Adrenal gland (tissue), 19 donors: ENCODE data around the gene ZNF844. TPM values are rescaled to one million over a fixed set of nuclear protein-coding genes. Genes with fewer than 3 reads are reported as not detected.

Experiments
- DNase-seq, 7 donors: peaks; one replicate each; pipeline ENCODE4 v3.0.0-alpha.2; 2019 to 2020
- H3K27ac ChIP-seq, 5 donors: fragments of 200-600 bp; sonication (generic) in 4 of 5; 1 replicate in 3 of 5; 2 replicates in 2 of 5; pipeline versions ENCODE4 v1.5.1 to v1.8.0; 2016 to 2020; ENCODE audit warnings: mild to moderate bottlenecking in 1 of 5
- H3K27me3 ChIP-seq: fragments of 200-600 bp; 2 replicates; pipeline ENCODE4 v1.8.0; 2021
- H3K36me3 ChIP-seq, 2 donors: fragments of 200-600 bp; replicated peaks in 1 of 2; 1 replicate in 1 of 2; 2 replicates in 1 of 2; pipeline versions ENCODE4 v1.5.1 to v1.8.0; 2018 to 2022
- H3K4me1 ChIP-seq, 2 donors: fragments of 200-600 bp; replicated peaks in 1 of 2; 1 replicate in 1 of 2; 2 replicates in 1 of 2; pipeline versions ENCODE4 v1.5.1 to v1.8.0; 2018 to 2021
- H3K4me3 ChIP-seq, 4 donors: fragments of 200-600 bp; sonication (generic) in 3 of 4; one replicate each; pipeline ENCODE4 v1.5.1; 2016 to 2018
- H3K9me3 ChIP-seq, 3 donors: fragments of 200-600 bp; sonication (generic) in 1 of 3; replicated peaks in 1 of 3; 1 replicate in 2 of 3; 2 replicates in 1 of 3; pipeline versions ENCODE4 v1.5.1 to v1.8.0; 2016 to 2021
- POLR2A ChIP-seq, 2 donors: fragments of 450-650 bp; IDR thresholded peaks; one replicate each; pipeline ENCODE4 v1.6.1; 2017; ENCODE audit warnings: antibody characterized with exemption in 2 of 2, mild to moderate bottlenecking in 2 of 2, moderate library complexity in 1 of 2
- WGBS, 4 donors: extraction: QIAGEN DNeasy Blood & Tissue Kit in 2 of 4; methylation state at CpG; one replicate each; pipeline versions ENCODE4 v1.1.5 to v1.1.7; 2013 to 2017; 5-methylcytosine and 5-hydroxymethylcytosine counted together
- intact Hi-C, 2 donors: fragments of 100-400 bp; cut with DNase I; formaldehyde crosslinking; loops; one replicate each; pipeline versions ENCODE4 v1.14.1 to v1.15.0; 2022 to 2023
- long read RNA-seq, 10 donors: library from polyadenylated mRNA in 3 of 10; unstranded in 2 of 10; stranded (forward) in 1 of 10; transcript quantifications; one replicate each; pipeline ENCODE4 v2.0.0 and lab custom pipeline, GENCODE V29; 2021 to 2026
- polyA plus RNA-seq, 3 donors: library from polyadenylated mRNA; stranded (reverse); fragments of 200-250 nt in 2 of 3; fragments of 350-450 nt in 1 of 3; fragmentation: Illumina TruSeq in 1 of 3; extraction: RNeasy Lipid Tissue Mini Kit (QIAGEN cat#74804) in 1 of 3; gene quantifications; one replicate each; pipeline ENCODE4 v1.2.3, GENCODE V29; 2013 to 2014
- total RNA-seq, 9 donors: library from RNA; depleted of rRNA in 4 of 9; stranded (reverse); fragments of >200 nt in 4 of 9; fragments of 120-200 nt in 1 of 9; fragmentation: NEBNext Ultra II Directional in 1 of 9; extraction: Animal tissue kit (Norgen Biotek cat#: 25700) in 1 of 9; gene quantifications; one replicate each; pipeline versions ENCODE4 v1.1.0 to v1.2.4, GENCODE V29; 2013 to 2023
- TF ChIP-seq, protein P1 (sequence below), 6 experiments: fragments of 450-650 bp in 4 of 6; fragments of 200-600 bp in 2 of 6; sonication (generic) in 1 of 6; IDR thresholded peaks; 1 replicate in 5 of 6; 2 replicates in 1 of 6; pipeline versions ENCODE4 v1.5.1 to v1.8.0; 2016 to 2021; ENCODE audit warnings: antibody characterized with exemption in 6 of 6, mild to moderate bottlenecking in 2 of 6, moderate library complexity in 1 of 6
- donor health status: healthy with polysubstance abuse.
- donor health status: Bipolar disorder and iron deficiency.
- donor health status: DM: yes; HTN: yes; CAD: no.
- donor health status: DM: no; HTN: no; CAD: no.
- donor health status: DM: no; HTN: no; CAD: no.
- donor health status: DM: yes; HTN: yes; CAD: no.

The ZNF844 gene
- 10 to 100 TPM in 3 of 9 donors, 1 to 10 TPM in 6; 5.2 to 14.4 (median 9.9) TPM for total RNA-seq
- 10 to 100 TPM in 1 of 3 donors, 1 to 10 TPM in 2; 1.2 to 11.2 (median 2.2) TPM for polyA plus RNA-seq
- long read RNA-seq, donor 1, full-length matches to known transcripts: 1 of 1 reads
- long read RNA-seq, donor 1, partial matches to known transcripts: 0 of 1 reads
- long read RNA-seq, donor 1, other reads (novel, unspliced or antisense): 0 of 1 reads
- long read RNA-seq, donor 2: 0 reads
- long read RNA-seq, donor 3, partial matches to known transcripts: 6 of 6 reads
- long read RNA-seq, donor 3, other reads (novel, unspliced or antisense): 0 of 6 reads
- long read RNA-seq, donor 4, full-length matches to known transcripts: 1 of 2 reads
- long read RNA-seq, donor 4, partial matches to known transcripts: 0 of 2 reads
- long read RNA-seq, donor 4, other reads (novel, unspliced or antisense): 1 of 2 reads
- long read RNA-seq, donor 5, full-length matches to known transcripts: 3 of 3 reads
- long read RNA-seq, donor 5, partial matches to known transcripts: 0 of 3 reads
- long read RNA-seq, donor 5, other reads (novel, unspliced or antisense): 0 of 3 reads
- long read RNA-seq, donor 6, partial matches to known transcripts: 0 of 2 reads
- long read RNA-seq, donor 6, other reads (novel, unspliced or antisense): 2 of 2 reads
- long read RNA-seq, donor 7: 0 reads
- long read RNA-seq, donor 8, full-length matches to known transcripts: 2 of 2 reads
- long read RNA-seq, donor 8, partial matches to known transcripts: 0 of 2 reads
- long read RNA-seq, donor 8, other reads (novel, unspliced or antisense): 0 of 2 reads
- long read RNA-seq, donor 9, full-length matches to known transcripts: 1 of 1 reads
- long read RNA-seq, donor 9, partial matches to known transcripts: 0 of 1 reads
- long read RNA-seq, donor 9, other reads (novel, unspliced or antisense): 0 of 1 reads
- long read RNA-seq, donor 10: 0 reads

DNA sequence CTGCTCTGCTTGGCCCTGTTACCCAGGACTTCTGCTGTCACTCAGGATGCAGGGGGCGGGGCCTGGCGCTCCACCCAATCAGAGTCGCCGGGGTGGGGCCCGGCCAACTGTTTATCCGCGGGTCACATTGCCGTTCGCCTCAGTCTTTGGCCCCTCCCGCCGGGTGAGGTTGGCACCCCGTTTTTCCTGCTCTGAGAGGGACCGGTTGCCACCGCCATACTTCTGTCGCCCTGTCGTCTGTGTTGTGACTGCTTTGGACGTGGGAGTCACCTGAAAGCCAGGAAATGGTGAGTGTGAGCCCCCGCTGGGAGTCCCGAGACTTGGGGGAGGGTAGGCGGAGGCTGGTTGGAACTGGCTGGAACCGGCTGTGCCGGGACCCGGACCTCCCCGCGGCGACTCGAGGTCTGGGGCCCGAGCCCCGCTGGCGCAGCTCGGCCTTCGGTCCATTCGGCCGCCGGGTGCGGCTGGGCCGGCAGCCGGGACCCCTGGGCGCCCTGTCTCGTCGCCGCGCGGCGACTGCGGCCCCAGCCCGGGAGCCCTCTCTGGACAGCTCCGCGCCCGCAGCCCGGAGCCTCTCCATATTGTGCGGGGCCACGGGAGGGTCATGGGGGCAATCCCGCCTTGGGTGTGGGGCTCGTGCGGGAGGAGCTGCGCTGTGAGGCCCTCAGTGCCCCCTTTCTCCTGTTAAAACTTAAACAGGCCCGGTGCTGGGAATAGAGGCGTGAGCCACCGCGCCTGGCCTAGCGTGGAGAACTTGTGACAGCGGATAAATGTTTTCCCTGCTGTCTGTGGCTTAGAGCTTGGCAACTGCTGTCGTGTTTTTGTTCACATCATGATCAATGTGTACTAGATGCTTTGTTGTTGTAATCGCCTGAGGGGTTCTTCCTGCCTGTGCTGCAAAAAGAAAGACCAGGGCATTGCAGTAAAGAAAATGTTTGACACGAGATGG, at the start of gene ZNF844:
Gene ZNF844, plus strand, starts transcription at position 142 of the 949 bp plus-strand sequence. Its CDS starts 143 bp downstream, at position 285.
- intact Hi-C loops: loop anchor here in 1 of 2 donors (5.0 kb wide), 1 partner anchor 77 kb away; the partner anchor contains the start of gene ZNF20
- Histone ChIP-seq H3K27me3 (no peaks in the 10 kb centered on the region), H3K36me3 (no peaks in the 10 kb centered on the region), H3K4me3 (peak within 1 kb of the TSS; percentile 40 to 88 (median 78)), H3K4me1 (peaks cover 8 to 16% of the 10 kb centered on the region in 2 donors), H3K9me3 (peaks cover 0 to 4% (median 0%) of the 10 kb centered on the region in 3 donors), H3K27ac (peak within 1 kb of the TSS; percentile 54 to 98 (median 84))
- 2 to 8% (median 4%) methylated on average over 11 to 66 of the region's 66 CpGs for WGBS, 4 donors
- TF ChIP-seq POLR2A (IDR thresholded peaks at IDR 0.05): peak; percentile 90 to 95
- TF ChIP-seq, protein P1, sequence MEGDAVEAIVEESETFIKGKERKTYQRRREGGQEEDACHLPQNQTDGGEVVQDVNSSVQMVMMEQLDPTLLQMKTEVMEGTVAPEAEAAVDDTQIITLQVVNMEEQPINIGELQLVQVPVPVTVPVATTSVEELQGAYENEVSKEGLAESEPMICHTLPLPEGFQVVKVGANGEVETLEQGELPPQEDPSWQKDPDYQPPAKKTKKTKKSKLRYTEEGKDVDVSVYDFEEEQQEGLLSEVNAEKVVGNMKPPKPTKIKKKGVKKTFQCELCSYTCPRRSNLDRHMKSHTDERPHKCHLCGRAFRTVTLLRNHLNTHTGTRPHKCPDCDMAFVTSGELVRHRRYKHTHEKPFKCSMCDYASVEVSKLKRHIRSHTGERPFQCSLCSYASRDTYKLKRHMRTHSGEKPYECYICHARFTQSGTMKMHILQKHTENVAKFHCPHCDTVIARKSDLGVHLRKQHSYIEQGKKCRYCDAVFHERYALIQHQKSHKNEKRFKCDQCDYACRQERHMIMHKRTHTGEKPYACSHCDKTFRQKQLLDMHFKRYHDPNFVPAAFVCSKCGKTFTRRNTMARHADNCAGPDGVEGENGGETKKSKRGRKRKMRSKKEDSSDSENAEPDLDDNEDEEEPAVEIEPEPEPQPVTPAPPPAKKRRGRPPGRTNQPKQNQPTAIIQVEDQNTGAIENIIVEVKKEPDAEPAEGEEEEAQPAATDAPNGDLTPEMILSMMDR (IDR thresholded peaks at IDR 0.05): no peak
- DNase-seq: peak; percentile 97 to 99 (median 98)

DNA sequence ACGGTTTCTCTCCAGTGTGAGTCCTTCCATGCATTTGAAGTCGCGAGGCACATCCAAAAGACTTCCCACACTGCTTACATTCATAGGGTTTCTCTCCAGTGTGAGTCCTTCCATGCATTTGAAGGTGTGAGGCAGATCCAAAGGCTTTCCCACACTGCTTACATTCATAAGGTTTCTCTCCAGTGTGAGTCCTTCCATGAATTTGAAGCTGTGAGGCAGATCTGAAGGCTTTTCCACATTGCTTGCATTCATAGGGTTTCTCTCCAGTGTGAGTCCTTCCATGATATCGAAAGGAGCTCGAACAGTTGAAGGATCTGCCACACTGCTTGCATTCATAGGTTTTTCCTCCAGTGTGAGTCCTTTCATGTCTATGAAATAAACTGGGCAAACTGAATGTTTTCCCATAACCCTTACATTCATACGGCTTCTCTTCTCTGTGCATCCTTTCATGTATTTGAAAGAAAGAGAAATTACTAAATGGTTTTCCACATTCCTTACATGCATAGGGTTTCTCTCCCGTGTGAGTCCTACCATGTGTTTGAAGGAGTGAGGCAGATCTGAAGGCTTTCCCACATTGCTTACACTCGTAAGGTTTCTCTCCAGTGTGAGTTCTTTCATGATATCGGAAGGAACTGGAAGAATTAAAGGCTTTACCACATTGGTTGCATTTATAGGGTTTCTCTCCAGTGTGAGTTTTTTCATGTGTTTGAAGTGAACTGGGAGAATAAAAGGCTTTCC, 49.3 kb upstream of the ZNF844 start:
- WGBS, 4 donors: 94 to 98% (median 97%) methylated on average over 9 of the region's 9 CpGs
- intact Hi-C loops: no loop called here
- peaks cover 4 to 44% (median 5%) of the 10 kb centered on the region in 3 donors for H3K9me3 ChIP-seq

DNA sequence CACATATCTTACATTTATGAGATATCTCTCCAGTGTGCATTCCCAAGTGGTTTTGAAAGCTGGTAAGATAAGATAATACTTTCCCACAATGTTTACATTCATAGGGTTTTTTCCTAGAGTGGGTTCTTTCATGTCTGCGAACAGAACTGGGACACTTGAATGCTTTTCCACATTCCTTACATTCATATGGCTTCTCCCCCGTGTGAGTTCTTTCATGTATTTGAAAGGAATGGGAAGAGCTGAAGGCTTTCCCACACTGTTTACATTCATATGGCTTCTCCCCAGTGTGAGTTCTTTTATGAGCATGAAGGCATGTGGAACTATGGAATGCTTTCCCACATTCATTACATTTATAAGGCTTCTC, 48.8 kb upstream of the ZNF844 start:
- no peak for DNase-seq
- TF ChIP-seq, protein P1 (IDR thresholded peaks at IDR 0.05): no peak
- TF ChIP-seq POLR2A (IDR thresholded peaks at IDR 0.05): no peak
- intact Hi-C loops: no loop called here
- 89 to 94% (median 92%) methylated on average over 2 of the region's 2 CpGs for WGBS, 4 donors
- H3K9me3 ChIP-seq: peaks cover 4 to 44% (median 5%) of the 10 kb centered on the region in 3 donors
- H3K4me1 ChIP-seq: no peaks in the 10 kb centered on the region
- H3K27me3 ChIP-seq: no peaks in the 10 kb centered on the region
- peaks cover 0 to 26% of the 10 kb centered on the region in 2 donors for H3K36me3 ChIP-seq
- H3K4me3 ChIP-seq: no peak overlapping the region
- no peak overlapping the region for H3K27ac ChIP-seq

More for the DNA sequence above, 49.3 kb upstream of the ZNF844 start:
- peaks cover 0 to 26% of the 10 kb centered on the region in 2 donors for H3K36me3 ChIP-seq
- H3K27me3 ChIP-seq: no peaks in the 10 kb centered on the region
- H3K27ac ChIP-seq: no peak overlapping the region
- peak overlapping the region in 1 of 4 donors; percentile 6 for H3K4me3 ChIP-seq
- no peak for DNase-seq
- TF ChIP-seq, protein P1 (IDR thresholded peaks at IDR 0.05): no peak
- TF ChIP-seq POLR2A (IDR thresholded peaks at IDR 0.05): no peak
- H3K4me1 ChIP-seq: no peaks in the 10 kb centered on the region
